Measurements from ENCODE around the gene INPP5D. TPM values are rescaled to one million over a fixed set of nuclear protein-coding genes. Genes with fewer than 3 reads are reported as not detected.

INPP5D gene
- total and polyA plus RNA-seq, 2 of the 13 experiments (the other 11 are each of a cell fraction or from before 2014, with no cell fraction given), result 16.7 to 18.0 TPM

GRCh38 chr2:233251306-233252116 lies 191.4 kb downstream of the INPP5D start, which contains the start of gene ATG16L1 (continued):
- TF ChIP-seq TFDP1 (CRISPR knock-in tag; IDR thresholded peaks at IDR 0.05; ENCODE audit: borderline replicate concordance) (peak; percentile 93), ZNF703 (CRISPR knock-in tag; IDR thresholded peaks at IDR 0.05; ENCODE audit: borderline replicate concordance) (no peak; the same call in 1 of the 2 replicates), HMGA1 (CRISPR knock-in tag; conservative IDR thresholded peaks at IDR 0.05) (no peak), ZNF225 (CRISPR knock-in tag; IDR thresholded peaks at IDR 0.05) (peak; percentile 94), TERF1 (CRISPR knock-in tag; IDR thresholded peaks at IDR 0.05) (no peak), TEAD3 (CRISPR knock-in tag; optimal IDR thresholded peaks at IDR 0.05; ENCODE audit: borderline replicate concordance) (peak; percentile 86), BCL6 (CRISPR knock-in tag; IDR thresholded peaks at IDR 0.05) (peak; percentile 81), NFATC3 (CRISPR knock-in tag; IDR thresholded peaks at IDR 0.05) (peak; percentile 5; the same call in 1 of the 2 replicates), ZNF674 (CRISPR knock-in tag; IDR thresholded peaks at IDR 0.05; ENCODE audit: low read depth) (peak; percentile 79; the same call in 1 of the 2 replicates), GATAD1 (CRISPR knock-in tag; IDR thresholded peaks at IDR 0.05) (peak; percentile 99), ZNF746 (CRISPR knock-in tag; IDR thresholded peaks at IDR 0.05) (no peak; the same call in 1 of the 2 replicates), ZNF580 (CRISPR knock-in tag; IDR thresholded peaks at IDR 0.05; ENCODE audit: borderline replicate concordance, low read depth) (peak; percentile 83; the same call in 1 of the 2 replicates), ZNF646 (CRISPR knock-in tag; IDR thresholded peaks at IDR 0.05) (no peak), RARG (CRISPR knock-in tag; IDR thresholded peaks at IDR 0.05; ENCODE audit: low read depth) (0 out of 2 replicates have a peak, but pooled peaks have one; percentile 63), PAXIP1 (CRISPR knock-in tag; conservative IDR thresholded peaks at IDR 0.05) (peak; percentile 77)
